Measurements from ENCODE around the gene SLC6A7.

DNA sequence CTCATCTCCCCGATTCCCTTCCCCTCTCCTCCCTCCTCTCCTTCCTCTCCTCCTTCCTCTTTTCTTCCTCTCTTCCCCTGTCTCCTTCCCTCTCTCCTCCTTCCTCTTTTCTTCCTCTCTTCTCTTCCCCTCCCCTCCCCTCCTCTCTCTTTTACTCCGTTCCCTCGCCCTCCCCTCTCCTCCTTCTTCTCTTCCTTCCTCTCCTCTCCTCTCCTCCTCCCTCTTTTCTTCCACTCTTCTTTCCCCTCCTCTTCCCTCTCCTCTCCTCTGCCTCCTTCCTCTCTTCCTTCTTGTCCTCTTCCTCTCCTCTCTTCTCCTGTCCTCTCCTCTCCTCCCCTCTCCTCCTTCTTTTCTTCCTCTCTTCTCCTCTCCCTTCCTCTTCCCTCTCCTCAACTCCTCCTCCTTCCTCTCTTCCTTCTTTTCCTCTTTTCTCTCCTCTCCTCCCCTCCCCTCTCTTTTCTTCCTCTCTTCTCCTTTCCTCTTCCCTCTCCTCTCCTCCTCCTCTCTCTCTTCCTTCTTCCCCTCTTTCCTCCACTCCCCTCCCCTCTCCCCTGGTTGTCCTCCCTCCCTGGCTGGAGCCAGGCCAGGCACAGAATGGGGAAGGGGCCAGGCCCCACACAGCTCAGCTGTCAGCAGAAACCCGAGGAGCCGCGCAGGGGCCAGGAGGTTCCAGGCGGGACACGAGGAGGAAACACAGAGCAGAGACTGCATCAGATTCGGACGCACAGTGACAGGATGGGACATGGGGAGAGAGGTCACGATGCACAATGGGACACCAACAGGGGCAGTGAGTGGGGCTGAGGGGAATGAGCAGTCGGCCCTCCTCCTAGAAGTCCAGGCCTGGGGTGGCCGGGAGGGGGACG lies 51.7 kb downstream of the SLC6A7 start:
- TF ChIP-seq CTCF (conservative IDR thresholded peaks at IDR 0.05; ENCODE audit: low read length): no peak
- TF ChIP-seq EZH2phosphoT487 (IDR thresholded peaks at IDR 0.05; ENCODE audit: borderline replicate concordance): no peak

Data from Loucy (cell line).